ENCODE data around the gene RUNDC3A. TPM values are rescaled to one million over a fixed set of nuclear protein-coding genes. Genes with fewer than 3 reads are reported as not detected.

The RUNDC3A gene
- total RNA-seq, 2 donors from 2014 or later: 0.81 TPM; not detected in 1

GRCh38 chr17:44349553-44350070 is 41.2 kb downstream of the RUNDC3A start:
- no peak overlapping the region for H3K27ac ChIP-seq
- no peaks in the 10 kb centered on the region for H3K9me3 ChIP-seq
- H3K27me3 ChIP-seq (replicated peaks; ENCODE audit: insufficient read depth): no peaks in the 10 kb centered on the region
- peaks cover 22% of the 10 kb centered on the region for H3K36me3 ChIP-seq
- H3K4me3 ChIP-seq: no peak overlapping the region
- ATAC-seq (ENCODE audit: insufficient number of reproducible peaks, low FRiP score, low read depth) (no peak), DNase-seq (ENCODE audit: low spot score) (no peak)
- peaks cover 3 to 8% of the 10 kb centered on the region in 2 donors for H3K4me1 ChIP-seq (ENCODE audit: control insufficient read depth in 1 of 2, low read depth in 2 of 2)
- no peak for TF ChIP-seq CTCF (IDR thresholded peaks at IDR 0.05)

- DNase-seq (ENCODE audit: low spot score) (no peak), ATAC-seq (ENCODE audit: insufficient number of reproducible peaks, low FRiP score, low read depth) (no peak)
- Histone ChIP-seq H3K9me3 (no peaks in the 10 kb centered on the region), H3K4me1 (ENCODE audit: control insufficient read depth in 1 of 2, low read depth in 2 of 2) (peaks cover 3 to 6% of the 10 kb centered on the region in 2 donors), H3K4me3 (no peak overlapping the region), H3K27ac (no peak overlapping the region), H3K36me3 (peaks cover 22% of the 10 kb centered on the region), H3K27me3 (replicated peaks; ENCODE audit: insufficient read depth) (no peaks in the 10 kb centered on the region)
- TF ChIP-seq CTCF (IDR thresholded peaks at IDR 0.05): peak; percentile 60
Observed at GRCh38 chr17:44350733-44351226, 42.4 kb downstream of the RUNDC3A start.

- peaks cover 22% of the 10 kb centered on the region for H3K36me3 ChIP-seq
- DNase-seq (ENCODE audit: low spot score) (no peak), ATAC-seq (ENCODE audit: insufficient number of reproducible peaks, low FRiP score, low read depth) (no peak)
- no peak overlapping the region for H3K4me3 ChIP-seq
- no peaks in the 10 kb centered on the region for H3K9me3 ChIP-seq
- H3K27me3 ChIP-seq (replicated peaks; ENCODE audit: insufficient read depth): no peaks in the 10 kb centered on the region
- no peaks in the 10 kb centered on the region for H3K4me1 ChIP-seq (ENCODE audit: control insufficient read depth in 1 of 2, low read depth in 2 of 2)
- no peak overlapping the region for H3K27ac ChIP-seq
- TF ChIP-seq CTCF (IDR thresholded peaks at IDR 0.05): no peak
Observed at GRCh38 chr17:44351464-44351863, 43.1 kb downstream of the RUNDC3A start.

- H3K9me3 ChIP-seq: no peaks in the 10 kb centered on the region
- no peak overlapping the region for H3K4me3 ChIP-seq
- no peak overlapping the region for H3K27ac ChIP-seq
- no peak for ATAC-seq (ENCODE audit: insufficient number of reproducible peaks, low FRiP score, low read depth)
- peaks cover 22% of the 10 kb centered on the region for H3K36me3 ChIP-seq
- H3K4me1 ChIP-seq (ENCODE audit: control insufficient read depth in 1 of 2, low read depth in 2 of 2): no peaks in the 10 kb centered on the region
- no peak for TF ChIP-seq CTCF (IDR thresholded peaks at IDR 0.05)
- H3K27me3 ChIP-seq (replicated peaks; ENCODE audit: insufficient read depth): no peaks in the 10 kb centered on the region
- DNase-seq (ENCODE audit: low spot score): no peak
Observed at GRCh38 chr17:44351961-44352827, 43.8 kb downstream of the RUNDC3A start.

GRCh38 chr17:44352828-44353671 is 44.6 kb downstream of the RUNDC3A start:
- ATAC-seq (ENCODE audit: insufficient number of reproducible peaks, low FRiP score, low read depth) (no peak), DNase-seq (ENCODE audit: low spot score) (no peak)
- Histone ChIP-seq H3K4me1 (ENCODE audit: control insufficient read depth in 1 of 2, low read depth in 2 of 2) (no peaks in the 10 kb centered on the region), H3K27me3 (replicated peaks; ENCODE audit: insufficient read depth) (no peaks in the 10 kb centered on the region), H3K27ac (no peak overlapping the region), H3K4me3 (peak overlapping the region; percentile 50), H3K36me3 (peaks cover 22% of the 10 kb centered on the region), H3K9me3 (no peaks in the 10 kb centered on the region)
- no peak for TF ChIP-seq CTCF (IDR thresholded peaks at IDR 0.05)

Data from thoracic aorta (tissue), 2 donors.